Natural killer cell treated with Interleukin-12 subunit alpha and Interleukin-12 subunit beta and Interleukin-15 and Interleukin-18, amount 100 ng/mL, for 72 hours (primary cell): ENCODE measurements around the gene MRPS11. TPM values are rescaled to one million over a fixed set of nuclear protein-coding genes. Genes with fewer than 3 reads are reported as not detected.
"Not testable (repeated sequence)": the region's sequence is repeated elsewhere in the genome, so short reads cannot be mapped to it uniquely, and the experiment has no call there.

Experiments
- ATAC-seq, 2 donors: fragments of 150-1000 bp; cut with Tn5 transposase in 1 of 2; sonication (Bioruptor Pico), chemical (Tn5 transposase) in 1 of 2; 2 replicates each; pipeline ENCODE4 v1.10.0; 2021
- DNase-seq: peaks from one replicate; pipeline ENCODE4 v3.0.0; 2022; ENCODE audit warnings: low spot score
- H3K27ac Mint-ChIP-seq, 2 donors: 1 replicate in 1 of 2; 2 replicates in 1 of 2; pipeline ENCODE4 v1.8.0; 2022; ENCODE audit warnings: mixed read lengths in 2 of 2, mild to moderate bottlenecking in 1 of 2, moderate library complexity in 1 of 2
- H3K27me3 Mint-ChIP-seq, 2 donors: 1 replicate in 1 of 2; 2 replicates in 1 of 2; pipeline ENCODE4 v1.8.0; 2022; ENCODE audit warnings: mixed read lengths in 2 of 2
- H3K36me3 Mint-ChIP-seq: one replicate; pipeline ENCODE4 v1.8.0; 2022; ENCODE audit warnings: mixed read lengths
- H3K4me1 Mint-ChIP-seq, 2 donors: 1 replicate in 1 of 2; 2 replicates in 1 of 2; pipeline ENCODE4 v1.8.0; 2022; ENCODE audit warnings: low read depth in 2 of 2, mixed read lengths in 2 of 2, mild to moderate bottlenecking in 1 of 2
- H3K4me3 Mint-ChIP-seq: one replicate; pipeline ENCODE4 v1.8.0; 2022; ENCODE audit warnings: mixed read lengths
- H3K9me3 Mint-ChIP-seq: 2 replicates; pipeline ENCODE4 v1.8.0; 2022; ENCODE audit warnings: mixed read lengths
- total RNA-seq, 2 donors: library from RNA; stranded (reverse); gene quantifications; one replicate each; pipeline ENCODE4 v1.2.3, GENCODE V29; 2022

The MRPS11 gene
- total RNA-seq, 2 donors from 2014 or later: 58.1 to 69.0 TPM

- no peaks in the 10 kb centered on the region for H3K27me3 Mint-ChIP-seq
- no peaks in the 10 kb centered on the region for H3K9me3 Mint-ChIP-seq
- H3K4me3 Mint-ChIP-seq: no peak overlapping the region
- H3K4me1 Mint-ChIP-seq: no peaks in the 10 kb centered on the region
- no peak overlapping the region for H3K27ac Mint-ChIP-seq
- DNase-seq (no peak), ATAC-seq (no peak)
- H3K36me3 Mint-ChIP-seq: no peaks in the 10 kb centered on the region
Measured at GRCh38 chr15:88518903-88519302, 51.4 kb downstream of the MRPS11 start.

DNA sequence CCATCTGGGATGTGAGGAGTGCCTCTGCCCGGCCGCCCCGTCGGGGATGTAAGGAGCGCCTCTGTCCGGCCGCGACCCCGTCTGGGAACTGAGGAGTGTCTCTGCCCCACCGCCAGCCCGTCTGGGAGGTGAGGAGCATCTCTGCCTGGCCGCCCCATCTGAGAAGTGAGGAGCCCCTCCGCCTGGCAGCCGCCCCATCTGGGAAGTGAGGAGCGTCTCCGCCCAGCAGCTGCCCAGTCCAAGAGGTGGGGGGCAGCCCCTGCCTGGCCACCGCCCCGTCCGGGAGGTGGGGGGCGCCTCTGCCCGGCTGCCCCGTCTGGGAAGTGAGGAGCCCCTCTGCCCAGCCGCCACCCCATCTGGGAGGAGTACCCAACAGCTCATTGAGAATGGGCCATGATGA is 56.6 kb downstream of the MRPS11 start:
- not testable (repeated sequence) for H3K4me1 Mint-ChIP-seq, DNase-seq, H3K4me3 Mint-ChIP-seq, H3K27me3 Mint-ChIP-seq, H3K27ac Mint-ChIP-seq, ATAC-seq, H3K9me3 Mint-ChIP-seq
- H3K36me3 Mint-ChIP-seq: peaks cover 13% of the 10 kb centered on the region

DNA sequence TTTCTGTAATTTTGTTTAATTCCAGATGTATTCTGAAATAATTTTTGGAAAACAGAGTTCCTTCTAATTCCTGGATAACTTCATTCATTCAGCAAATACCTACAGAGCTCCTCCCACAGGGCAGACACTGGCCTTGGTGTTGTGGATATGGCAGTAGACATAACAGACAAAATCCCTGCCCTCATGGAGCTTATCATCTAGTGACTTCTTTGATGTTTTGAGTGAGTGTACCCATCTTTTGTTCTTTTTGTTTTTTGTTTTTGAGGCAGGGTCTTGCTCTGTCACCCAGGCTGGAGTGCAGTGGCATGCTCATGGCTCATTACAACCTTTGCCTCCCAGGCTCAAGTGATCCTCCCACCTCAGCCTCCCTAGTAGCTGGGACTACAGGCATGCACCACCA is 57.9 kb downstream of the MRPS11 start:
- Mint-ChIP-seq H3K4me3 (no peak overlapping the region), H3K9me3 (no peaks in the 10 kb centered on the region), H3K27ac (no peak overlapping the region), H3K27me3 (no peaks in the 10 kb centered on the region), H3K36me3 (peaks cover 25% of the 10 kb centered on the region), H3K4me1 (no peaks in the 10 kb centered on the region)
- DNase-seq: no peak
- no peak for ATAC-seq

- peaks cover 28% of the 10 kb centered on the region for H3K36me3 Mint-ChIP-seq
- no peak overlapping the region for H3K27ac Mint-ChIP-seq
Measured at GRCh38 chr15:88526247-88526879, 58.9 kb downstream of the MRPS11 start.

GRCh38 chr15:88529021-88529630 is 61.6 kb downstream of the MRPS11 start:
- no peak for DNase-seq
- ATAC-seq: no peak
- H3K4me3 Mint-ChIP-seq: no peak overlapping the region
- H3K27ac Mint-ChIP-seq: no peak overlapping the region
- no peaks in the 10 kb centered on the region for H3K27me3 Mint-ChIP-seq
- H3K36me3 Mint-ChIP-seq: peaks cover 28% of the 10 kb centered on the region
- no peaks in the 10 kb centered on the region for H3K9me3 Mint-ChIP-seq
- H3K4me1 Mint-ChIP-seq: no peaks in the 10 kb centered on the region

More at GRCh38 chr15:88526247-88526879, 58.9 kb downstream of the MRPS11 start:
- Mint-ChIP-seq H3K4me1 (no peaks in the 10 kb centered on the region), H3K9me3 (no peaks in the 10 kb centered on the region), H3K4me3 (no peak overlapping the region), H3K27me3 (no peaks in the 10 kb centered on the region)
- ATAC-seq (no peak), DNase-seq (no peak)

Other genes with a start within 250 kb of the MRPS11 start
- 1 to 10 TPM in 1 of 2 donors, under 1 TPM in 1; 0.42 to 1.2 TPM for gene NTRK3, start 211.0 kb upstream of the MRPS11 start, total RNA-seq
- gene MRPL46, start 320 bp upstream of the MRPS11 start, total RNA-seq: 10 to 100 TPM; 32.0 to 40.4 TPM
- 1 to 10 TPM; 3.5 to 6.0 TPM for gene DET1, start 79.0 kb downstream of the MRPS11 start, total RNA-seq
- 10 to 100 TPM; 47.1 to 81.4 TPM for gene AEN, start 153.6 kb downstream of the MRPS11 start, total RNA-seq
- gene ISG20, start 171.3 kb downstream of the MRPS11 start, total RNA-seq: 10 to 100 TPM; 21.8 to 30.2 TPM